Choroid plexus epithelial cell (primary cell): ENCODE measurements around the gene ZIM2.

ENCODE experiments used
- DNase-seq: peaks from one replicate; pipeline ENCODE4 v3.0.0-alpha.2; 2010; ENCODE audit warnings: low read depth
- H3K4me3 ChIP-seq: 2 replicates; pipeline ENCODE4 v1.5.1; 2011; ENCODE audit warnings: low read depth, mild to moderate bottlenecking, control low read depth, low read length, moderate library complexity
- CTCF ChIP-seq: conservative IDR thresholded peaks from 2 replicates; pipeline ENCODE4 v1.5.1; 2011; ENCODE audit warnings: low read depth, mild to moderate bottlenecking, control low read depth, inconsistent platforms, low read length, moderate library complexity

Gene ZIM2

DNA sequence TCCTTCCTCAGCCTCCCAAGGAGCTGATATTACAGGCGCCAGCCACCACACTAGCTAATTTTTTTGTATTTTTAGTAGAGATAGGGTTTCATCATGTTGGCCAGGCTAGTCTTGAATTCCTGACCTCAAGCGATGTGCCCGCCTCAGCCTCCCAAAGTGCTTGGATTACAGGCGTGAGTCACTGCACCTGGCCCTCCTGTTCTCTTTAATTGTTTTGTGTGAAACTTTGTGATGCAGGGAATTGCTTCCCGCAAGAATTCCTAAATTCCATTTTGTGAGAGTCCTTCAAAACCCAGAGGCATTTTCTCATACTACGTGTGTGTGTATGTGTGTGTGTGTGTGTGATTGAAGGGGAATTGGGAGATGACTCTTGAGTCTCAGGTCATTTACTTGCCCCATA, 104.0 kb downstream of the ZIM2 start:
- no peak for DNase-seq
- no peak for TF ChIP-seq CTCF
- H3K4me3 ChIP-seq: no peak overlapping the region

DNA sequence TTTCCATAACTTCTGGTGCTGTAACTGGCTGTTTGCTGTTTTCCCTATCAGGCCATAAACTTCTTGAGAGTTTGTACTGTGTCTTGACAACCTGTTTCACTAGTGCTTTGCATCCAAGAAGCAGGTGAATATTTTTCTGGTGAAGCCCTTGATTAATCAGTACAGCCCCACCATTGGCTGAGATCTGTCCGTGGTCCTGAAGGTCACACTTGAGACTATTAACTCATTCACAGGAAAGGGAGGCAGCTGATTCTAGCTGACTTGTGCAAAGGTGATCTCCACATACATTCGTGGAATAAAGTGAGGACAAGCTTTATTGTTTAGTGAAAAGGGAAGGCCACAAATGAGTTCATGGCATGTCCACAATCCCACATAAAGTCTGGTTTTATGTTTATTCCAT, 107.5 kb downstream of the ZIM2 start:
- no peak overlapping the region for H3K4me3 ChIP-seq
- no peak for TF ChIP-seq CTCF
- no peak for DNase-seq

DNA sequence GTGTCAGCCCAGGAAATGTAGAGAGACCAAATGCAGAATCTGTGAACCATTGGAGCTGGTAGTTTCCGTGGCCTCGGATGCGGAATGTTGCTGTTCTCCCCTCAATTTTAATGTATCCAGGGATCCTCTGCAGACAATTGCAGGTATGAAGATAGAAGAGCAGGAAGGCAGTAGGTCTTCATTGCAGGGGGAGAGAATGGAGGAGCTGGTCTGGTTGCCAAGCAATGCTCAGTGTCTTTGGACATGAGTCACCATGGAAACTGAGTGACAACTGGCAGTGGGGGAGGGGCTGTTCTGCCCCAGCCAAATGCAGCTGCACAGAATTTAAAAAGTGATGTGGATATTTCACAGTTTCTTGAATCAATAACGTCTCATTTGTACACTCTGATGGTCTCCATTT, 112.8 kb downstream of the ZIM2 start:
- H3K4me3 ChIP-seq: no peak overlapping the region
- no peak for TF ChIP-seq CTCF
- DNase-seq: no peak

DNA sequence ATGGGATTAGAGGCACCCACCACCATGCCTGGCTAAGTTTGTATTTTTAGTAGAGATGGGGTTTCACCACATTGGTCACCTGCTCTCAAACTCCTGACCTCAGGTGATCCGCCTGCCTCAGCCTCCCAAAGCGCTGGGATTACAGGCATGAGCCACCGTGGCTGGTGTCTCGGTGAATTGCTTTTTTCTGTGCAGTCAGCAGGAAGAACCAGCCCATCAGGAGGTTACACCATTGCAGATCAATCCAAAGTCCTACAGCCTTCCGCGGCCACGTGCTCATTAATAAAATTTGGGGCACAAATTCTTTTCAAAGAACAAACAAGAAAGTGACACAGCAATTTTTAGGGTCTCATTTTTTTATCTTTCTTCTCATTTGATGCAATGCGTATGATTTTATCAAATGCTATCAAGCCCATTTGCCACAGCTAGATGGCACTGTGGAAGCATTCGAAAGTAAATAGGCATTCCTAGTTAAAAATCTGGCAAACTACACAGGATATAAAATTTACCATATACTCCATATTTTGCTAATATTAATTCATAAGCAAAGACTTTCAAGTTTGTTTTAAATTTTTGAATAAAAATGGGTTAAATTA, 114.6 kb downstream of the ZIM2 start:
- TF ChIP-seq CTCF: peak; percentile 40
- peak; percentile 18 for DNase-seq
- no peak overlapping the region for H3K4me3 ChIP-seq
